HG03159 (cell line): ENCODE data around the gene DYRK1B.
A peak's percentile ranks its signal among the peaks of the same experiment; 100 is the strongest.

Experiments used
- ATAC-seq: cut with Tn5 transposase; IDR thresholded peaks from one replicate; pipeline ENCODE4 v1.9.1; 2021; ENCODE audit warnings: mild to moderate bottlenecking, moderate library complexity; ENCODE audit not compliant: unreplicated experiment

The DYRK1B gene

GRCh38 chr19:39832341-39833083 is 1.4 kb downstream of the DYRK1B start:
- ATAC-seq = no peak

- no peak for ATAC-seq
These were observed 2.3 kb downstream of the DYRK1B start for GRCh38 chr19:39831679-39832078.

DNA sequence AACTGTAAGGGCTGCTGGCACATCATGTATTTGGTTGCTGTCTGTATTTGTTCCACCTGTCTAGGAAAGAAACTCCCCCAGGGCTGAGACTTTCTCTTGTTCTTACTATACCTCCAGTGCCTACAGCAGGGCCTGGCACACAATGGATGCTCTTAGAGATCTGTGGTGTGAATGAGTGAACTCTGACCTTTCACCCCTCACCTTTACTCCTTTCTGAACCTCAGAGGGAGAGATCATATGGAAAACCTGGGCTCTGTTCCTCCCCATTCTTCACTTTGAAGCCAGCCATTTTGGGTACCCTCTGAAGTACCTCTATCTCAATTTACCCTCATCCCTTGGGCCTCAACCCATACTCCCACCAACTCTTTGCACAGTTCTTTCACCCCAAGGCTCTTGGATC is 3.1 kb downstream of the DYRK1B start:
- no peak for ATAC-seq

GRCh38 chr19:39830406-39830805 is 3.6 kb downstream of the DYRK1B start:
- ATAC-seq = no peak

DNA sequence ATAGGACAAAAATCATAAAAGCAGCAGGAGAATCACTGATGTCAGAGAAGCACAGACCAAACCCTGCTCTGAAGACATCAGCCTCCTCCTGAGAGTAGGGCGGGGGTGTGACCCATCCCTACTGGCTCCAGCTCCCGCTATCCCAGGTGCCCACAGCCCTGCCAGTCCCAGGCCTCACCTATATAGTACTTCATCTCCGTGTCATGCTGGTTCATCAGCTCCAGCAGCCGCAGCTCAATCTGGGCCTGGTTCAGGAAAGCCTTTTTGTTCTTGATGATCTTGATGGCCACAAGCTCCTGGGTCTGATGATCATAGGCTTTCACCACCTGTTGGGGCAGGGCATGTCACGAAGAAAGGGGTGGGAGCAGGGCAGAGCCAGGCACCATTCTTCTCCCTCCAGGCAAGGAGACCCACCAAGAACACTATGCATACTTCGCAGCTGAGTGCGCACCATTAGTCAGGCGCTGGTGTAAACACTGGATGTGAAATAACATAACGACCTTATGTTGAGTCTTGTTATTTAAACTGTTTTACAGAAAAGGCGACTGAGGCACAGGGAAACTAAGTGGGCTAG is 4.2 kb downstream of the DYRK1B start:
- ATAC-seq = no peak

GRCh38 chr19:39828654-39829032 is 5.3 kb downstream of the DYRK1B start:
- ATAC-seq = no peak

DNA sequence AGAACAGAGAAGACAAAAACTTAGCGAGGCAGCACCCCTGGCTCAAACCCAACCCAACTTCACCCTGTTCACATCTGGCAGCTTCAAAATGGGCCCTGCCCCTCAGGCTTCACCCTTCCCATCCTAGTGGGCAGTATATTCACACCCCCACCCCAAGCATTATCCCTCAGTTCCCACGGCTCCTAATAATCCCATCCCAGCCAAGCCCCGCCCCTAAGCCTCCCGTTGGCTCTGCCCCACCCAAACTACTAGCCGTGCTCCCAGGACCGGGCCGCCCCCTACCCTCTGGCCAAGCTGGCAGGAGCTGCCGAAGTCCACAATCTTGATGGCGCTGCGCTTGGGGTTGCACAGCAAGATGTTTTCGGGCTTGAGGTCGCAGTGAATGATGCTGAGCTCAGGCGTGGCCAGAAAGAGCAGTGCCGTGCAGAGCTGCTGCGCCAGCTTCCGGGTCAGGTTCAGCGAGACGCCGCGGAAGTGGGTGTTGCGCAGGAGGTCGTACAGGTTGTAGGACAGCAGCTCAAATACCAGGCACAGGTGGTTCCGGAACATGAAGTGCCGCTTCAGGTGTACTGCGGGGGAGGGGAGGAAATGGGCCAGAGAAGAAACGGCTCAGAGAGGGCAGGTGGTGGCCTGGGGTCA is 5.8 kb downstream of the DYRK1B start:
- ATAC-seq = no peak

GRCh38 chr19:39827216-39827615 is 6.7 kb downstream of the DYRK1B start:
- ATAC-seq = no peak

- no peak for ATAC-seq
These were observed 7.5 kb downstream of the DYRK1B start for GRCh38 chr19:39826311-39826945.

GRCh38 chr19:39825531-39826076 is 8.4 kb downstream of the DYRK1B start:
- ATAC-seq = no peak

DNA sequence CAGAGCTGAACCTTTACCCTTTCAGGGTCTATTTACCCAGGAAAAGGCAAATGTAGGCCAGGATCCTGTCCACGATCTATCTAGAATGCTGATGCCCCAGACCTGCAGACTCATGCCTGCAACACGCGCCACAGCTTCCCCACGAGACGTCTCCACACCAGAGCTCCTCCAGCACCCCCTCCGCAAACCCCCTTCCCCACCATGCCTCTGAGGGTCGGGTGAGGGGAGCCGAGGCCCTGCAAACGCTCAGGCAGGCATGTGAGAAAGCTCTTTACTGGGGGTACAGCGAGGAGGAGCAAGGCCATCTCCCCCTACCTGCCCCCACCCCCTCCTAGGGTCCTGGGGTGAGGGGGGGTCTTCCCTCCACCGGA is 8.9 kb downstream of the DYRK1B start:
- no peak for ATAC-seq

DNA sequence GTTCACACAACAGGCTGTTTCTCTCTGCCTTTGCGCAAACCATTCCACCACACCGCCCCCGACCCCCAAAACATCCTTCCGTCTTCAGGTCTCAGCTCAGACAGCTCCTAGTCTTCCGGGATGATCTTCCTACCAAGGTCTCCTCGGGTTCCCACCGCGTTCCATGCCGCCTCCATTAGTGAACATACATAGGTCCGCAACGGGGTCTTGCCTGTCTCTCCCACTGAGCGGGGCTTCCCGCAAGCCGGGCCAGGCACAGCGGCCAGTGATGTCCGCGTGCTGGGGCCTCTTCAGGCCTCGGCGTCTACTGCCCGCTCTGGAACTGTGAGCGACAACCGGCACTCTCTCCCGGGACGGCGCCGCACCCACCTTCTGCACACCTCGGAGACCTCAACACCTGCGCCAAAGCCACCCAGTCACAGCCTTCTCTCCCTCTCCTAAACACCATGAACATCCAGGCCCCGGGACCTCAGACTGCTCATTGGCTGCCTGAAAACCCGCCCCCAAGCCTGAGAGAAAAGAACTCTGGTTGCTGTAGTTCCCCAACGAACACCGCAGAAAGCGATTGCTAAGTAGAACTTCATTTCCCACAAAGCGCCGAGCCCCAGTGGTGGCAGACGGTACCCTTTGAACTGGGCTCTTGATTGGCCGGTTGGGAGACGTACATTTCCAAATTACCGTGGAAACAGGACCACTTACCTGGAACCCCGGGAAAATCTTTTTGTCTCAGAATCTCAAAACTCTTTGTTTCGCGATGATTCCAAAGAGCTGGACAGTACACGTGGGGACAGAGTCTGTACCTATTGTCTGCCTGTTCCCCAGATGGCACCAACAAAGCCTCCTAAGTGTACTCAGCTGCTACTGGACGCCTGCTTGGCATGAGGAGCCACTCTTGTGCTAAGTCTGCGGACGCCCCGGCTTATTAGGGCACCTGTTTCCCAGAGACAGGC is 9.5 kb downstream of the DYRK1B start:
- ATAC-seq = peak; percentile 86

- no peak for ATAC-seq
These were observed 10.3 kb downstream of the DYRK1B start for GRCh38 chr19:39823686-39824085.

GRCh38 chr19:39820696-39821095 is 13.3 kb downstream of the DYRK1B start:
- ATAC-seq = no peak

DNA sequence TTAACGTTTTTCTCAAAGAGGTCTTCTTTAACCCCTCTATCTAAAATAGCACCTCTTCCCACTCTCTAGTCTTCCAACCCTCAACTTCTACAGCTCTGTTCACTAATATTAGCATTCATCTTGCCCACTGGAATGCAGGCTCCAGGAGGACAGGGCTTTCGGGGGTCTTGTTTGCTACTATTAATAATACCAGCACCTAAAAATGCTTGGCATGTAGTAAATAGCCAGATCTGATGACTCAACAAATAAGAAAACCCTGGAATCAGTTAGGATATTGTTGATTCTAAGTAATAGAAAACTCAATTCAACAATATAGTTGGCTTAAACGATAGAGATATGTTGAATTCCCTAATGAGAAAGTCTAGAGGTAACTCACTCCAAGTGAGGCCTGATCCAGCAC is 14.2 kb downstream of the DYRK1B start:
- no peak for ATAC-seq

- peak; percentile 80 for ATAC-seq
These were observed 15.3 kb downstream of the DYRK1B start for GRCh38 chr19:39818626-39819097.

DNA sequence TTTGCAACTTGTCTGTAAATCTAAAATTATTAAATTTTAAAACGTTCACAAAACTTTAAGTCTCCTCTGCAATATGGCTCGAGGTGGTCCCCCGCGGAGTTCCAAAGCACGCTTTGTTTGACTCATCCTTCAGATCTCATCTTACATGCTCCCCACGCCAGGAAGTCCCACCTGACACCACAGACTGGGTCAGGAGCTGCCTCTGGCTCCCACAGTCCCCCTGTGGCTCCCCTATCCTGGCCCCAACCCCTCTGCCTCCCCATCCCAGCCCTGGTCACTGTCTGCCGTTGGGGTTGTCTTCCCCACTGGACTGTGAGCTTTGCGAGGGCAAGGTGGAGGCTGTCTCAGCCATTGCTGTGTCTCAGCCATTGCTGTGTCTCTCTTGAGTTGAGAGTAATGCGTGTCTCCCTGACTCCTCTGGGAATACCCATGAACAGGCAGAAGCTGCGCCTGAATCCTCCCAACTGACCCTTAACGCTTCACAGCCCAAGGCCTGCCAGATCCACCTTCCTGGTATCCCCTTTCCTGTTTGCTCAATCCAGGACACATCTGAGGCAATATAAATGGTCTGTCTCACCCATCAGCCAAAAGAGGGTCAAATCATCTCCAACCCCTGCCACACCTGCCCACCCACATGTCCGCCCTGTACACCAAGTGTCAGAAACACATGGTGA is 15.9 kb downstream of the DYRK1B start:
- no peak for ATAC-seq

- no peak for ATAC-seq
These were observed 17.5 kb downstream of the DYRK1B start for GRCh38 chr19:39816287-39817048.

DNA sequence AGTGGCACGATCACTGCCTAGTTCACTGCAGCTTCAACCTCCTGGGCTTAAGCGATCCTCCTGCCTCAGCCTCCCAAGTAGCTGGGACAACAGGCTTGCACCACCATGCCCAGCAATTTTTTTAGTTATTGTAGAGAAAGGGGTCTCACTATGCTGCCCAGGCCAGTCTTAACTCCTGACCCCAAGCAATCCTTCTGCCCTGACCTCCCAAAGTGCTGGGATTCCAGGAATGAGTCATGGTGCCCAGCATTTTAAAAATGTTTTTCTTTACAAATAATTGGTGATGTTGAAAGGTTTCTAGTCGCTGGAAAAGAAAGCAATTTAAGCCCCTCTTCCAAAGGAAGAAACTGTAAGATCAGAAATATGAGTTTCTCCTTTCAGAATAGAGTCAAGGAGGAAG is 19.4 kb downstream of the DYRK1B start:
- ATAC-seq = no peak
